HCT116 (cell line): ENCODE measurements around the gene LAS1L. TPM values are rescaled to one million over a fixed set of nuclear protein-coding genes. Genes with fewer than 3 reads are reported as not detected.

Source experiments
- ATAC-seq: fragments of 200-7000 bp; cut with Tn5 transposase; 2 replicates; pipeline ENCODE4 v1.9.1; 2020; ENCODE audit warnings: mild to moderate bottlenecking, moderate library complexity
- BruUV-seq: library from RNA; stranded (reverse); fragments of 400-500 nt; replicated peaks from 2 replicates; lab custom pipeline; 2021; lab: Mats Ljungman, UMichigan
- CTCF ChIA-PET: fragments of 300-600 bp; sonication (Branson Sonifier 250); formaldehyde crosslinking; loops from one replicate; lab custom pipeline; 2021; ENCODE audit warnings: antibody characterized with exemption; lab: Charles Lee
- POLR2A ChIA-PET: fragments of 300-600, 350-600 bp; sonication (Branson Sonifier 250); formaldehyde crosslinking; loops from one replicate; lab custom pipeline; 2021; ENCODE audit warnings: antibody characterized with exemption; lab: Charles Lee
- RAD21 ChIA-PET, 2 experiments: fragments of 300-600 bp; sonication (Branson Sonifier 250); formaldehyde crosslinking; loops; one replicate each; lab custom pipeline; 2023; ENCODE audit warnings: low total read pairs in 2 of 2; ENCODE audit not compliant: uncharacterized antibody in 2 of 2, unreplicated experiment in 2 of 2, low non-redundant PET in 1 of 2; lab: Charles Lee
- DNase-seq: peaks from one replicate; pipeline ENCODE4 v3.0.0-alpha.2; 2010; ENCODE audit warnings: low read depth, low spot score
- H2AFZ ChIP-seq: fragments of 200-600 bp; shearing (Covaris generic), sonication (generic); 2 replicates; pipeline ENCODE4 v1.6.1; 2017; ENCODE audit warnings: low read depth, mixed run types, mixed read lengths, antibody characterized with exemption, low read length; ENCODE audit not compliant: poor library complexity, severe bottlenecking
- H3K27ac ChIP-seq: 2 replicates; pipeline ENCODE4 v1.5.1; 2012; ENCODE audit warnings: low read depth, low read length
- H3K27me3 ChIP-seq: fragments of 200-600 bp; sonication (generic); 2 replicates; pipeline ENCODE4 v1.6.1; 2016; ENCODE audit warnings: mixed run types, low read length, mixed read lengths; ENCODE audit not compliant: insufficient read depth
- H3K36me3 ChIP-seq, 2 experiments: fragments of 200-500 bp in 1 of 2; fragments of 200-600 bp in 1 of 2; sonication (Bioruptor generic) in 1 of 2; sonication (generic) in 1 of 2; 2 replicates each; pipeline versions ENCODE4 v1.5.1 to v1.6.1; 2014 to 2016; ENCODE audit warnings: low read length in 2 of 2, inconsistent platforms in 1 of 2, mixed read lengths in 1 of 2, mixed run types in 1 of 2; ENCODE audit not compliant: insufficient read depth in 2 of 2, control insufficient read depth in 1 of 2
- H3K4me1 ChIP-seq, 2 experiments: fragments of 200-600 bp in 1 of 2; sonication (generic) in 1 of 2; 2 replicates each; pipeline versions ENCODE4 v1.5.1 to v1.6.1; 2012 to 2017; ENCODE audit warnings: low read length in 2 of 2, inconsistent platforms in 1 of 2, mild to moderate bottlenecking in 1 of 2, mixed read lengths in 1 of 2, mixed run types in 1 of 2, moderate library complexity in 1 of 2; ENCODE audit not compliant: insufficient read depth in 2 of 2, control insufficient read depth in 1 of 2
- H3K4me2 ChIP-seq: fragments of 200-600 bp; sonication (generic); 2 replicates; pipeline ENCODE4 v1.6.1; 2017; ENCODE audit warnings: mixed run types, low read length, mixed read lengths
- H3K4me3 ChIP-seq, 2 experiments: fragments of 200-600 bp in 1 of 2; sonication (generic) in 1 of 2; replicated peaks in 1 of 2; 2 replicates each; pipeline ENCODE4 v1.5.1; 2011 to 2016; ENCODE audit warnings: low read length in 2 of 2, control low read depth in 1 of 2, low read depth in 1 of 2, mild to moderate bottlenecking in 1 of 2, mixed read lengths in 1 of 2, mixed run types in 1 of 2
- H3K79me2 ChIP-seq: fragments of 200-600 bp; sonication (generic); 2 replicates; pipeline ENCODE4 v1.6.1; 2017; ENCODE audit warnings: mild to moderate bottlenecking, mixed run types, low read length, moderate library complexity, mixed read lengths; ENCODE audit not compliant: insufficient read depth
- H3K9ac ChIP-seq: fragments of 200-600 bp; sonication (generic); 2 replicates; pipeline ENCODE4 v1.6.1; 2016; ENCODE audit warnings: low read length, mixed read lengths
- H3K9me2 ChIP-seq: fragments of 200-600 bp; sonication (generic), shearing (Covaris generic); 2 replicates; pipeline ENCODE4 v1.6.1; 2017; ENCODE audit warnings: mixed run types, mild to moderate bottlenecking, moderate library complexity; ENCODE audit not compliant: insufficient read depth
- H3K9me3 ChIP-seq, 2 experiments: fragments of 200-500 bp in 1 of 2; fragments of 200-600 bp in 1 of 2; sonication (Bioruptor generic) in 1 of 2; sonication (generic) in 1 of 2; 2 replicates each; pipeline ENCODE4 v1.6.1; 2014 to 2017; ENCODE audit warnings: low read length in 2 of 2, mixed read lengths in 2 of 2, inconsistent platforms in 1 of 2, low read depth in 1 of 2, mild to moderate bottlenecking in 1 of 2, mixed run types in 1 of 2, moderate library complexity in 1 of 2; ENCODE audit not compliant: control insufficient read depth in 1 of 2, insufficient read depth in 1 of 2
- H4K20me1 ChIP-seq: fragments of 200-600 bp; sonication (generic), shearing (Covaris generic); 2 replicates; pipeline ENCODE4 v1.6.1; 2017; ENCODE audit warnings: mixed run types, mild to moderate bottlenecking, moderate library complexity; ENCODE audit not compliant: insufficient read depth
- CBX3 ChIP-seq: IDR thresholded peaks from 2 replicates; pipeline ENCODE4 v1.6.1; 2012; ENCODE audit warnings: low read depth
- CEBPB ChIP-seq: IDR thresholded peaks from 2 replicates; pipeline ENCODE4 v1.6.1; 2012; ENCODE audit warnings: low read depth
- ELF1 ChIP-seq: IDR thresholded peaks from 2 replicates; pipeline ENCODE4 v1.6.1; 2012; ENCODE audit warnings: low read depth, borderline replicate concordance
- EZH2 ChIP-seq: fragments of 200-600 bp; sonication (generic); IDR thresholded peaks from 2 replicates; pipeline ENCODE4 v1.6.1; 2017; ENCODE audit warnings: antibody characterized with exemption, mixed run types
- EZH2phosphoT487 ChIP-seq: fragments of 200-600 bp; IDR thresholded peaks from 2 replicates; pipeline ENCODE4 v1.6.1; 2018; ENCODE audit warnings: antibody characterized with exemption, borderline replicate concordance
- JUND ChIP-seq: IDR thresholded peaks from 2 replicates; pipeline ENCODE4 v1.6.1; 2012
- POLR2AphosphoS5 ChIP-seq: IDR thresholded peaks from 2 replicates; pipeline ENCODE4 v1.6.1; 2011; ENCODE audit warnings: mild to moderate bottlenecking, low read depth, low read length, moderate library complexity
- SP1 ChIP-seq: IDR thresholded peaks from 2 replicates; pipeline ENCODE4 v1.6.1; 2012; ENCODE audit warnings: low read depth
- YY1 ChIP-seq: IDR thresholded peaks from 2 replicates; pipeline ENCODE4 v1.6.1; 2011; ENCODE audit warnings: low read length, low read depth, moderate library complexity, mild to moderate bottlenecking; ENCODE audit not compliant: insufficient replicate concordance; ENCODE audit errors: extremely low read depth
- ZNF274 ChIP-seq: fragments of 200-500 bp; sonication (Bioruptor generic); IDR thresholded peaks from 2 replicates; pipeline ENCODE4 v1.6.1; 2014; ENCODE audit warnings: mild to moderate bottlenecking, low read depth, low read length, inconsistent platforms
- intact Hi-C: fragments of 100-400 bp; cut with micrococcal nuclease; formaldehyde crosslinking; loops from 2 replicates; pipeline ENCODE4 v1.10.0; 2022
- total RNA-seq: library from RNA; stranded (reverse); gene quantifications from one replicate; pipeline ENCODE4 v1.2.1, GENCODE V29; 2021; ENCODE audit not compliant: unreplicated experiment
- TF ChIP-seq, protein P1 (sequence below): IDR thresholded peaks from 2 replicates; pipeline ENCODE4 v1.6.1; 2012; ENCODE audit warnings: low read depth
- TF ChIP-seq, protein P2 (sequence below): IDR thresholded peaks from 2 replicates; pipeline ENCODE4 v1.6.1; 2012

LAS1L gene
- total RNA-seq, 1 experiment from 2014 or later = 47.7 TPM

- Histone ChIP-seq H3K4me1 (no peaks in the 10 kb centered on the region), H3K4me3 (no peak overlapping the region), H2AFZ (no peak overlapping the region), H3K4me2 (no peak overlapping the region), H3K36me3 (no peaks in the 10 kb centered on the region), H3K27ac (no peak overlapping the region), H3K9ac (no peak overlapping the region), H3K9me3 (no peaks in the 10 kb centered on the region), H4K20me1 (no peaks in the 10 kb centered on the region), H3K27me3 (no peaks in the 10 kb centered on the region)
- ChIA-PET CTCF (no interaction called here), POLR2A (no interaction called here)
- intact Hi-C loops = no loop called here
- no peak for ATAC-seq
- BruUV-seq = no TSS peak
- TF ChIP-seq JUND = no peak
- TF ChIP-seq EZH2 = no peak
- TF ChIP-seq CEBPB = no peak
- no peak for TF ChIP-seq POLR2AphosphoS5
- TF ChIP-seq, all 23 proteins: peak for 0
- no peak for DNase-seq
- Histone ChIP-seq H3K79me2 (no peaks in the 10 kb centered on the region), H3K9me2 (no peaks in the 10 kb centered on the region)
- RAD21 ChIA-PET = no interaction called here
These were observed 10.9 kb upstream of the LAS1L start for GRCh38 chrX:65545456-65545855.

DNA sequence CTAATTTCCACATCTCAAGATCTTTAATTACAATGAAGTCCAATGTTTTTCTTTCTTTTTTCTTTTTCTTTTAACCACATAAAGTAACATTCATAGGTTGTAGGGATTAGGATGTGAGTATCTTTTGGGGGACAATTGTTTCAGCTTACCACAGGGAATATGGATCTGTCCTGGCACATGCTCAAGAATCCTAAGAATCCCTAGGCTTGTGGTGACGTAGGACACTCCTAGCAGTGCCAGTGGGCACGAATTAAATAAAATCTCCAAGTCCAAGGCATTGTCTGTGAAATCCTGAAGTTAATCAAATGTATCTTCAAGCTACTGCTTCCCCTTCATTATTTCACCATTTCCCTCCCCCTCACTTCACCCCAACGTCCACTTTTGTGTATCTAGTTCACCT is 2.6 kb upstream of the LAS1L start:
- DNase-seq (no peak), ATAC-seq (no peak)
- no TSS peak for BruUV-seq
- no peak overlapping the region for H3K9ac ChIP-seq
- H3K27me3 ChIP-seq = no peaks in the 10 kb centered on the region
- POLR2A ChIA-PET = no interaction called here
- H3K9me3 ChIP-seq = no peaks in the 10 kb centered on the region
- RAD21 ChIA-PET = no interaction called here
- intact Hi-C loops = loop anchor here (10.0 kb wide), 1 partner anchor 502 kb away; the partner anchor contains the start of gene ZC3H12B
- H3K4me2 ChIP-seq = no peak overlapping the region
- TF ChIP-seq ZNF274 (no peak), EZH2 (no peak), CEBPB (no peak), JUND (no peak), SP1 (no peak), ELF1 (no peak), YY1 (no peak), EZH2phosphoT487 (no peak), CBX3 (no peak)
- TF ChIP-seq, protein P1, sequence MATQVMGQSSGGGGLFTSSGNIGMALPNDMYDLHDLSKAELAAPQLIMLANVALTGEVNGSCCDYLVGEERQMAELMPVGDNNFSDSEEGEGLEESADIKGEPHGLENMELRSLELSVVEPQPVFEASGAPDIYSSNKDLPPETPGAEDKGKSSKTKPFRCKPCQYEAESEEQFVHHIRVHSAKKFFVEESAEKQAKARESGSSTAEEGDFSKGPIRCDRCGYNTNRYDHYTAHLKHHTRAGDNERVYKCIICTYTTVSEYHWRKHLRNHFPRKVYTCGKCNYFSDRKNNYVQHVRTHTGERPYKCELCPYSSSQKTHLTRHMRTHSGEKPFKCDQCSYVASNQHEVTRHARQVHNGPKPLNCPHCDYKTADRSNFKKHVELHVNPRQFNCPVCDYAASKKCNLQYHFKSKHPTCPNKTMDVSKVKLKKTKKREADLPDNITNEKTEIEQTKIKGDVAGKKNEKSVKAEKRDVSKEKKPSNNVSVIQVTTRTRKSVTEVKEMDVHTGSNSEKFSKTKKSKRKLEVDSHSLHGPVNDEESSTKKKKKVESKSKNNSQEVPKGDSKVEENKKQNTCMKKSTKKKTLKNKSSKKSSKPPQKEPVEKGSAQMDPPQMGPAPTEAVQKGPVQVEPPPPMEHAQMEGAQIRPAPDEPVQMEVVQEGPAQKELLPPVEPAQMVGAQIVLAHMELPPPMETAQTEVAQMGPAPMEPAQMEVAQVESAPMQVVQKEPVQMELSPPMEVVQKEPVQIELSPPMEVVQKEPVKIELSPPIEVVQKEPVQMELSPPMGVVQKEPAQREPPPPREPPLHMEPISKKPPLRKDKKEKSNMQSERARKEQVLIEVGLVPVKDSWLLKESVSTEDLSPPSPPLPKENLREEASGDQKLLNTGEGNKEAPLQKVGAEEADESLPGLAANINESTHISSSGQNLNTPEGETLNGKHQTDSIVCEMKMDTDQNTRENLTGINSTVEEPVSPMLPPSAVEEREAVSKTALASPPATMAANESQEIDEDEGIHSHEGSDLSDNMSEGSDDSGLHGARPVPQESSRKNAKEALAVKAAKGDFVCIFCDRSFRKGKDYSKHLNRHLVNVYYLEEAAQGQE = no peak
- TF ChIP-seq, protein P2, sequence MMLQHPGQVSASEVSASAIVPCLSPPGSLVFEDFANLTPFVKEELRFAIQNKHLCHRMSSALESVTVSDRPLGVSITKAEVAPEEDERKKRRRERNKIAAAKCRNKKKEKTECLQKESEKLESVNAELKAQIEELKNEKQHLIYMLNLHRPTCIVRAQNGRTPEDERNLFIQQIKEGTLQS = no peak
- no peaks in the 10 kb centered on the region for H3K9me2 ChIP-seq
- H3K79me2 ChIP-seq = peaks cover 24% of the 10 kb centered on the region
- H3K4me1 ChIP-seq = peaks cover 3 to 15% of the 10 kb centered on the region in 2 experiments; a peak in 2 of 4 replicates
- H4K20me1 ChIP-seq = no peaks in the 10 kb centered on the region
- H2AFZ ChIP-seq = no peak overlapping the region
- CTCF ChIA-PET = no interaction called here
- no peak overlapping the region for H3K4me3 ChIP-seq
- H3K36me3 ChIP-seq = no peaks in the 10 kb centered on the region; a peak in 1 of 4 replicates
- no peak overlapping the region for H3K27ac ChIP-seq
